Common myeloid progenitor, CD34-positive (primary cell): ENCODE measurements around the gene HSBP1L1.

Experiments
- CTCF ChIA-PET: fragments of 350-600 bp; sonication (Branson Sonifier 250); formaldehyde crosslinking; loops from one replicate; lab custom pipeline; 2021; ENCODE audit warnings: antibody characterized with exemption; lab: Charles Lee
- POLR2A ChIA-PET: fragments of 350-600 bp; sonication (Branson Sonifier 250); formaldehyde crosslinking; loops from one replicate; lab custom pipeline; 2021; ENCODE audit warnings: antibody characterized with exemption; lab: Charles Lee
- DNase-seq, 3 donors: peaks; one replicate each; pipeline versions ENCODE4 v3.0.0 to v3.0.0-alpha.2; 2013
- H3K27ac ChIP-seq, 2 experiments: 1 replicate in 1 of 2; 2 replicates in 1 of 2; pipeline ENCODE4 v1.7.0; 2013; ENCODE audit warnings: inconsistent platforms in 2 of 2, low read length in 2 of 2, mild to moderate bottlenecking in 2 of 2, low read depth in 1 of 2, moderate library complexity in 1 of 2; ENCODE audit not compliant: severe bottlenecking in 2 of 2, insufficient read depth in 1 of 2, poor library complexity in 1 of 2
- H3K27me3 ChIP-seq, 5 experiments: replicated peaks in 2 of 5; 1 replicate in 3 of 5; 2 replicates in 2 of 5; pipeline versions ENCODE4 v1.6.1 to v1.7.0; 2013; ENCODE audit warnings: low read length in 4 of 5, mild to moderate bottlenecking in 2 of 5, moderate library complexity in 2 of 5, inconsistent platforms in 1 of 5; ENCODE audit not compliant: insufficient read depth in 5 of 5, control insufficient read depth in 4 of 5
- H3K36me3 ChIP-seq, 4 experiments: 1 replicate in 2 of 4; 2 replicates in 2 of 4; pipeline versions ENCODE4 v1.6.1 to v1.7.0; 2013; ENCODE audit warnings: low read length in 3 of 4, control low read depth in 1 of 4, mild to moderate bottlenecking in 1 of 4; ENCODE audit not compliant: control insufficient read depth in 4 of 4, insufficient read depth in 4 of 4
- H3K4me1 ChIP-seq, 4 experiments: 1 replicate in 3 of 4; 2 replicates in 1 of 4; pipeline versions ENCODE4 v1.6.1 to v1.7.1; 2013; ENCODE audit warnings: low read length in 3 of 4, mild to moderate bottlenecking in 3 of 4, control low read depth in 1 of 4, inconsistent platforms in 1 of 4, moderate library complexity in 1 of 4; ENCODE audit not compliant: control insufficient read depth in 4 of 4, insufficient read depth in 4 of 4; ENCODE audit errors: control extremely low read depth in 1 of 4
- H3K4me3 ChIP-seq, 7 experiments: 1 replicate in 4 of 7; 2 replicates in 3 of 7; pipeline versions ENCODE4 v1.5.1 to v1.7.0; 2013; ENCODE audit warnings: mild to moderate bottlenecking in 7 of 7, low read length in 6 of 7, moderate library complexity in 6 of 7, inconsistent platforms in 2 of 7, low read depth in 2 of 7, control low read depth in 1 of 7; ENCODE audit not compliant: insufficient read depth in 4 of 7, control insufficient read depth in 1 of 7; ENCODE audit errors: extremely low read depth in 1 of 7
- H3K9me3 ChIP-seq, 5 experiments: 1 replicate in 4 of 5; 2 replicates in 1 of 5; pipeline versions ENCODE4 v1.6.1 to v1.7.1; 2013; ENCODE audit warnings: low read length in 4 of 5, mild to moderate bottlenecking in 2 of 5, inconsistent platforms in 1 of 5, low read depth in 1 of 5, moderate library complexity in 1 of 5; ENCODE audit not compliant: control insufficient read depth in 4 of 5, insufficient read depth in 2 of 5; ENCODE audit errors: control extremely low read depth in 1 of 5
- WGBS: methylation state at CpG from one replicate; pipeline ENCODE4 v1.1.5; 2013; ENCODE audit not compliant: insufficient coverage; 5-methylcytosine and 5-hydroxymethylcytosine counted together

Gene HSBP1L1

DNA sequence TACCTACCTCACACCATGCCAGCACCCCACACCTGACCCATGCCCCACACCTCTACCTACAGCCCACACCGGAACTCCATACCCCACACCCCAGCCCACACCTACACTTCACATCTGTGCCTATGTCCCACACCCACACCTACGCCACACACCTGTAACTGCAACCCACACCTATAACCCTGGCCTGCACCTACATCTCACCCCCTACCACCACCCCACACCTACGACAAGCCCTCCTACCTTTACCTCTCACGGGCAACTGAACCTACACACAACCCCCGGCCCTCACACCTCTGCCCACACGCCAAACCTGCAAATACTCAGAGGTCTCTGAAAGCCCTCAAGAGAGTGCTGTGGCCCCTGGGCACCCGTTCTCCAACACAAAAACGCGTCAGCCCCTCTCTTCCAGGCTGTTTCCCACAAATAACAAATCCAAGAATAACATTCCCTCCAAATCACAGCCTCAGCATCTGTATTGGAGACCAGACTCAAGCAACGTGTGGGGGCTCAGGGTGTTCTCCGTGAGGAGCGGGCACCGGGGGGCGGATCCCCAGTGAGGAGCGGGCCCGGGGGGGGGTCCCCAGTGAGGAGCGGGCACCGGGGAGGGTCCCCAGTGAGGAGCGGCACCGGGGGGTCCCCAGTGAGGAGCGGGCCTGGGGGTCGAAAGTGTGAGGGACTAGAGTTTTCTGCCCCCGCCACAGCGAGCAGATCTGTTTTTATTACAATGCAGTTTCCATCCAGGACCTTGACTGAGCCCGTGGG is 46.4 kb upstream of the HSBP1L1 start:
- Histone ChIP-seq H3K27me3 (no peaks in the 10 kb centered on the region), H3K36me3 (peaks cover 19 to 64% (median 49%) of the 10 kb centered on the region in 4 experiments), H3K4me3 (no peak overlapping the region), H3K9me3 (peaks cover 0 to 32% (median 23%) of the 10 kb centered on the region in 5 experiments), H3K27ac (no peak overlapping the region), H3K4me1 (no peaks in the 10 kb centered on the region)
- ChIA-PET CTCF (interaction anchor here (1.1 to 1.6 kb wide), 3 partner anchors 7 to 12 kb away, joined by 3 read pairs; no protein-coding TSS in a partner anchor), POLR2A (no interaction called here)
- no peak for DNase-seq
- WGBS, result 99% methylated on average over 17 of the region's 25 CpGs

DNA sequence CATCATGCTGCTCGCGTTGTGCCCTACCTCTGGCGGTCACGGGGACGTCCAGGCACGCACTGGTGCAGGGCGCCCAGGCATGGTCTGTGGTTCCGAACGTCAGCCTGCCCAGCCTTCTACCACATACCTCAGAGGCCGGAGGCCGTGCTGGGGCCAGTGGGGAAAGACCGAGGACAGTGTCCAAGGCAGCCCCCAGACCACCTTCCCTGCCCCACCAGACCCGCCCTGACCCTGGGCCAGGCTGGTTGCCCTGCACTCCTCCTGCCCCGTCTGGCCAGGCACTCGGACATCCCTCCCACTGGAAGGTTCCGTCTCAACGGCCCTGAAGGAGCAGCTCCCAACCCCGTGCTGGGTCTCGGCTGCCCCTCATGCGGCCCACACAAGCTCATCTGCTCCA is 45.8 kb upstream of the HSBP1L1 start:
- Histone ChIP-seq H3K4me3 (no peak overlapping the region), H3K36me3 (peaks cover 22 to 66% (median 51%) of the 10 kb centered on the region in 4 experiments), H3K27me3 (no peaks in the 10 kb centered on the region), H3K27ac (no peak overlapping the region), H3K4me1 (no peaks in the 10 kb centered on the region), H3K9me3 (peaks cover 0 to 33% (median 23%) of the 10 kb centered on the region in 5 experiments)
- WGBS, result 98% methylated on average over 15 of the region's 20 CpGs
- POLR2A ChIA-PET, result no interaction called here
- CTCF ChIA-PET, result no interaction called here
- no peak for DNase-seq

DNA sequence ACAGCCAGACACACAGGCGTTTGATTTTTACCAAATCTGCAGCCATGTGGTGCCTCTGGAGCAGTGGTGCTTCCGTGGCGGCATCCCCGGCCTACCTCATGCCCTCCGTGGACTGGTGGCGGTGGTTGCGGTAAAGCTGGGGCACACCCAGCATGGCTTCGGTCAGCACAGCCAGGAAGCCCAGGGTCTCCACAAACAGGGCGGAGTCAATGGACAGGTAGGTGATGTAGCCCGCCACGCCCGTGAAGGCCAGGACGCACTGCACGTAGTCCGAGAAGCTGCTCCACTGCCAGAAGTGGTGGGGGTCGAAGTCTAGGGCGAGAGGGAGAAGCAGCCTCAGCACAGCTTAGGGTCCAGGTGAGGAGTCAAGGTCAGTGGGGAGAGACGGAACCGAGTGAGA is 45.4 kb upstream of the HSBP1L1 start:
- H3K4me1 ChIP-seq, result no peaks in the 10 kb centered on the region
- H3K9me3 ChIP-seq, result peaks cover 0 to 37% (median 28%) of the 10 kb centered on the region in 5 experiments
- no peak overlapping the region for H3K4me3 ChIP-seq
- 98% methylated on average over 17 of the region's 19 CpGs for WGBS
- peaks cover 24 to 70% (median 53%) of the 10 kb centered on the region in 4 experiments for H3K36me3 ChIP-seq
- ChIA-PET CTCF (no interaction called here), POLR2A (no interaction called here)
- DNase-seq, result peak in 1 of 3 donors; percentile 59
- no peak overlapping the region for H3K27ac ChIP-seq
- no peaks in the 10 kb centered on the region for H3K27me3 ChIP-seq

DNA sequence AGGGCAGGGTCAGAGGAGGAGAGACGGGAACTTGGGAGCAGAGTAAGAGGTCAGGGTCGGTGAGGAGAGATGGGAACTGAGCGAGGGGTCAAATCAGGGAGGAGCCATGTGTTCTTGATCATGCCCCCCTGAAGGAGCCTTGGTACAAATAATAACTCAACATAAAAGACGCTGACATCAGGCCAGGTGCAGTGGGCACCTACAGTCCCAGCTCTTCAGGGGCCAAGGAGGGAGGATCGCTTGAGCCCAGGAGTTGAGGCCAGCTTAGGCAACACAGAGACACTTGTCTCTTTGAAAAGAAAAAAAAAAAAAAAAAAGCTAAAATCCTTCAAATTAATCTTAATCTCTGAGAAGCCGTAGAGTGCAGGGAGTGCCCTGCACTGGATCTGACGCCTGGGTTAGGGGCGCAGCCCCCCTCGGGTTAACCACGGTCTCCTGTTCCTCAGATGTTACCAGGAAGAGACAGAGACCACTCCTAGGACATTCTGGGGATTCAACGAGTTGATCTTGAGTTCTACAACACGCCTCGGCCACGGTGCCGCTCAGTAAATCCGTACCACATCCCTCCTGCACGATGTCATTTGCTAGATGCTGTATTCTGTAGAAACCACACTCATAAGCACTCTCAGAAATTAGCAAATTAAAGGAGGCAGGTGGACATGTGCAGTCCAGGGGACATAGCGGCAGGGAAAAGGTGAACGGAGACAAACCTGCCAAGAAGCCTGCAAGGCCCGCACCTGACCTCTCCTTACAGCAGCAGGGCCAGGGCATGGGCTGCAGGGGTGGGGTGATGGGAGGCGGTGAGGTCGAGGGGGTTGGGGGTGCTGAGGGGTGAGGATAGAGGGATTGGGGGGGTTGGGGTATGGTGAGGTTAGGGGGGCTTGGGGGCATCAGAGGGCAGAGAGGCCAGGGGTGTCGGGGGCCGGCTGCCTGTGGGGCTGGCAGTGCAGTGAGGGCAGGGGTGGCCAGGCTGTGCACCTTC is 42.2 kb upstream of the HSBP1L1 start:
- DNase-seq, result peak in 1 of 3 donors; percentile 77
- WGBS, result 94% methylated on average over 24 of the region's 24 CpGs
- Histone ChIP-seq H3K27me3 (no peaks in the 10 kb centered on the region), H3K4me1 (no peaks in the 10 kb centered on the region), H3K9me3 (peaks cover 0 to 32% (median 22%) of the 10 kb centered on the region in 5 experiments), H3K4me3 (no peak overlapping the region), H3K27ac (no peak overlapping the region), H3K36me3 (peaks cover 15 to 63% (median 49%) of the 10 kb centered on the region in 4 experiments)
- ChIA-PET POLR2A (no interaction called here), CTCF (no interaction called here)

DNA sequence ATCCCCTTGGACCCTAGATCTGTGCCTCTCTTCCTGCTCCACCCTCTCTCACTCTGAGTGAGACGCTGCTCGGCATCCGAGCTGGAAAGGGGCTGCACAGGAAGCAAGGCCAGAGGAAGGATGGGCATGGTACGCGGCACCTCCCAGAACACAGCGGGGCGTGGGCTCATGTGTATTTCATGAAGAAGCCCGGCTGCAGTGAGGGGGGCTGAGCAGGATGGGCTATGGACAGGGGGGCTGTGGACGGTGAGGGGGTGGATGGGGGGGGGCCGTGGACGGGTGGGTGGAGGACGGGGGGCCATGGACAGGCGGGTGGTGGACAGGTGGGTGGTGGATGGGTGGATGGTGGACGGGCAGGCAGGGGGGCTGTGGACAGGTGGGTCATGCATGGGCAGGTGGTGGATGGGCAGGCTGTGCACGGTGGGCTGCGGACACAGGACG is 41.5 kb upstream of the HSBP1L1 start:
- WGBS, result 95% methylated on average over 6 of the region's 17 CpGs
- no peak overlapping the region for H3K4me3 ChIP-seq
- no peak for DNase-seq
- peaks cover 0 to 30% (median 15%) of the 10 kb centered on the region in 5 experiments for H3K9me3 ChIP-seq
- ChIA-PET CTCF (no interaction called here), POLR2A (no interaction called here)
- H3K36me3 ChIP-seq, result peaks cover 13 to 63% (median 52%) of the 10 kb centered on the region in 4 experiments
- H3K27me3 ChIP-seq, result no peaks in the 10 kb centered on the region
- H3K4me1 ChIP-seq, result no peaks in the 10 kb centered on the region
- no peak overlapping the region for H3K27ac ChIP-seq

DNA sequence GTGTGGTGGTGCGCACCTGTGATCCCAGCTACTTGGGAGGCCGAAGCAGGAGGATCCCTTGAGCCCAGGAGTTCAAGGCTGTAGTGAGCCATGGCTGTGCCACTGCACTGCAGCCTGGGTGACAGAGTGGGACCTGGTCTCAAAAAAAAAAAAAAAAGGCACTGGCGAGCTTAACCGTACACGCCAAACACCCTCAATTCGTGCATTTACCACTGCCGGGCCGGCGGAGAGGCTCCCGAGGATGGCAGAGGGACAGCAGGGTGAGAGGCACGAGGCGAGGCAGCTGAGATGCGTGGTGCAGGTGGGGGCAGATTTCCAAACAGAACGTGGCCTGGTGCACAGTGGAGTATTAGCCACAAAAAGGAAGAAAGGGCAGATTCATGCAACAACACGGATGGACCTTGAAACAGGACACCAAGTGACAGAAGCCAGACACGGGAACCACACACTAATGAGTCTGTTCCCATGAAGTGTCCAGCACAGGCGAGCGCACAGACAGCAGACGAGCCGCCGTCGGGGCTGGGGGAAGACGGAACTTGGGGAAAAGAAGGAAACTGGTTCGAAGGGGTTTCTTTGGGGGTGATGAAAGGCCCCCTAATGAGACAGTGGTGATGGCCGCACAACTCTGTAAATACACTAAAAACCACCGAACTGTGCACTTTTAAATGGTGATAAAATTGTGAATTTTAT is 40.4 kb upstream of the HSBP1L1 start:
- no peaks in the 10 kb centered on the region for H3K4me1 ChIP-seq
- no peak overlapping the region for H3K27ac ChIP-seq
- H3K9me3 ChIP-seq, result peaks cover 0 to 40% (median 15%) of the 10 kb centered on the region in 5 experiments
- no peaks in the 10 kb centered on the region for H3K27me3 ChIP-seq
- ChIA-PET CTCF (interaction anchor here (0.9 kb wide), 1 partner anchor 9 kb away, joined by 3 read pairs; no protein-coding TSS in a partner anchor), POLR2A (interaction anchor here (0.6 kb wide), 1 partner anchor 11 kb away, joined by 4 read pairs; no protein-coding TSS in a partner anchor)
- H3K36me3 ChIP-seq, result peaks cover 17 to 63% (median 52%) of the 10 kb centered on the region in 4 experiments
- H3K4me3 ChIP-seq, result no peak overlapping the region
- no peak for DNase-seq
- WGBS, result over 99% methylated on average over 18 of the region's 26 CpGs
